ENCODE results near the gene PDIA6.
"Not testable (repeated sequence)": the region's sequence is repeated elsewhere in the genome, so short reads cannot be mapped to it uniquely, and the experiment has no call there.

Gene PDIA6

DNA sequence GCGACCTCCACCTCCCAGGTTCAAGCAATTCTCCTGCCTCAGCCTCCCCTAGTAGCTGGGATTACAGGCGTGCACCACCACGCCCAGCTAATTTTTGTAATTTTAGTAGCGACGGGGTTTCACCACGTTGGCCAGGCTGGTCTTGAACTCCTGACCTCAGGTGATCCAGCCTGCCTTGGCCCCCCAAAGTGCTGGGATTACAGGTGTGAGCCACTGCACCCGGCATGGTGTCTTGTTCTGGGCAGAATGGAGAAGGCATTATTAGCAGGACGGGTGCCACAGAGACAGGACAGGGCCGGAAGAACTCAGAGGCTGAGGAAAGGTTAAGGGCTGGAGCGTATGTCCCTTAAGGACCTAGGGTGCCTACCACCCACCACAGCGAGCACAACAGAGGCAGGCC is 31.8 kb downstream of the PDIA6 start:
- not testable (repeated sequence) for DNase-seq (ENCODE audit: low read depth)

DNA sequence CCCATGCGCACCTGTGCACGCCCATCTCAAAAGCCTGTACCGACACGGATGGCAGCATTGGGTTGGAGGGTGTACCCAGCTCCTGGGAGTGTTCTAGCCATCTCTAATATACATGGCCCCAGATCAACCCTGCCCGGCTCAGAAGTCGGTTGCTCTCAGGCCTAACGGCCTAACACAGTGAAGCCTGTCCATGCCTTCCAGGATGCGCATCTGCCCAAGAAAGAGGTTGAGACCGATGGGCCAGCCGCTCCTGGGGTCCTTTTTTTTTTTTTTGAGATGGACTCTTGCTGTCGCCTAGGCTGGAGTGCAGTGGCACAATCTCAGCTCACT is 32.1 kb downstream of the PDIA6 start:
- DNase-seq (ENCODE audit: low read depth), result no peak

DNA sequence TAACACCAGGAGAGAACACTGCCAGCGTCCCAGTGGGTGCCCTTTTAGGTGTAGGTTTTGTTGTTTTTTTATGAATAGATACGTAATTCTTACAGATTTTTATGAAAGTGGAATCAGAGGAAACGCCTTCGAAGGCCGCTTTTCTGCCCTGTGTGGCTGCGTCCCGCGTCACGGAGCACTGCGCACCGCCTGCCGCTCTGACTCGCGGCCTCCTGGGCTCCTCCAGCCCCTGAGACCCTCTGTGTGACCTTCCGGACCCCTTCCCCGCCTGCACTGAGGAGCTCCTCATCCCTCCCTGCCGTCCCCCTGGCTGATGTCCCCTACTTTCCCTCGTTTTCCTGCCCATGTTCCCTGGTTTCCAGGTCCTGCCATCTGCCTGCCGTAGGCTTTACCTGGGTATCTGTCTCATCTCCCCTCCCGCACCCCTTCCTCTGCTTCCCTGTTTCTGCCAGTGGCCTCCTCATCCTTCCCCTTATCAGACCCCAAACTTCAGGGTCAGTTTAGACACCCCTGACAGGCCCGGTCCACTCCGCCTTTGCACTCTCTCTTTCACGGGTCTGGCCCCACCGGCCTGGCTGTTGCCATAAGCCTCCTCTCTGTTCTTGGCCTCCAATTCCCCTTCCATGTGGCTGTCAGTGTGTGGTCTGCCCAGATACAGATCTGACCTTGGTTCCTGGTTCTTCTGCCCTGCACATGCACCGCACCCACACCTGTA is 32.7 kb downstream of the PDIA6 start:
- no peak for DNase-seq (ENCODE audit: low read depth)

DNA sequence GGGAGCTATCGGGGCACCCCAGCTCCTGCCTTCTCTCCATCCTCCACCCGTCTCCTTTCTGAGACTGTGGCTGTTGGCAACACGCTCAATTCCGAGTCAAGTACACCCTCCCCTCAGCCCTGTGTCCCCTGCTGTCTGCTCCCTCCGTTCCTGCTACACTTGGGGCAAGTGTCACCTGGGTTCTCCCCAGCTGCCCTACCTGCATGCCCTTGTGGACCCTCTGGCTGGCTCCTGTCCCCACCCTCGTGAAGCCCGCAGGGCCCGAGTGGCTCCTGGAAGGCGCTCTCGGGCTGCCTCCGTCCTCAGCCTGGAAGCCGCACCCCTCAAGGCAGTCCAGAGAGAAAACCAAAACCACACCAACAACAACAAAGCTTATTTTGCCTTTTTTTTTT is 33.9 kb downstream of the PDIA6 start:
- DNase-seq (ENCODE audit: low read depth), result no peak

DNA sequence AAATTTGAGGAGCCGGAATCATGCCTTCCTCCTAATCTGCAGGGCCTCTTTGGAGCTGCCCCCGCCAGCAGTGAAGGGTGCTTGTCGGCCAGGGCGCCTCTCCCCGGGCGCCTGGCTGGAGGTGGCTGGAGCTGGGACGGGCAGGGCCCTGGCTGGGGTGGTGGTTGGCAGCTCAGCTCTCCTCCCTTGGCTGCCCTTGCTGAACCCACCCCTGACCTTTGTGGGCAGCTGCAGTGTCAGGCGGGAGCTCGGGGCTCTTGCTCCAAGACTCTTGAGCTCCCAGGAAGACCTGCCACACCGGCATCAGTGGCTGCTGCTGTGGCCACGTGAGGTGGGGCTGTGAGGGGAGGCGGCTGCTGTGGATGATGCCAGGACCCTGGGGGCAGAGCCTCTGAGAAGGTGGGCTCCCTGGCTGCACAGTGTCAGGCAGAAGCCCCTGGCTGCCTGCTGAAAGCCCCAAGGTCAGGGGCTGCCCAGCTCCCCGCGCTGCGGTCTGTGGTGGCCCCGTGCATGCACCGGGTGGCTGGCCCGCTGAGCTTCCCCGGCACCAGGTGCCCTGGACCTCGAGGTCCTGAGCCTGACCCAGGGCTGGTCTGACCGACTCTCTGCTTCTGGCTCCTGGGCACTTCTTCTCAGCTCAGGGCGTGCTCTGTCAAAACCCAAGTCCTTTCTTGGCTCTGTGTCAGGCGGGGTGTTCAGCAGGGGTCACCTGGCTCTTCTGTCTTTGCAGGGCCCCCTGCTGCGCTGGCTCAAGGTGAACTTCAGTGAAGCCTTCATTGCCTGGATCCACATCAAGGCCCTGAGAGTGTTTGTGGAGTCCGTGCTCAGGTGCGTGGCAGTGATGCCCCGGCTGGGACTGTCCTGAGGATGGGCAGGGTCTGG is 34.5 kb downstream of the PDIA6 start:
- DNase-seq (ENCODE audit: low read depth), result no peak

DNA sequence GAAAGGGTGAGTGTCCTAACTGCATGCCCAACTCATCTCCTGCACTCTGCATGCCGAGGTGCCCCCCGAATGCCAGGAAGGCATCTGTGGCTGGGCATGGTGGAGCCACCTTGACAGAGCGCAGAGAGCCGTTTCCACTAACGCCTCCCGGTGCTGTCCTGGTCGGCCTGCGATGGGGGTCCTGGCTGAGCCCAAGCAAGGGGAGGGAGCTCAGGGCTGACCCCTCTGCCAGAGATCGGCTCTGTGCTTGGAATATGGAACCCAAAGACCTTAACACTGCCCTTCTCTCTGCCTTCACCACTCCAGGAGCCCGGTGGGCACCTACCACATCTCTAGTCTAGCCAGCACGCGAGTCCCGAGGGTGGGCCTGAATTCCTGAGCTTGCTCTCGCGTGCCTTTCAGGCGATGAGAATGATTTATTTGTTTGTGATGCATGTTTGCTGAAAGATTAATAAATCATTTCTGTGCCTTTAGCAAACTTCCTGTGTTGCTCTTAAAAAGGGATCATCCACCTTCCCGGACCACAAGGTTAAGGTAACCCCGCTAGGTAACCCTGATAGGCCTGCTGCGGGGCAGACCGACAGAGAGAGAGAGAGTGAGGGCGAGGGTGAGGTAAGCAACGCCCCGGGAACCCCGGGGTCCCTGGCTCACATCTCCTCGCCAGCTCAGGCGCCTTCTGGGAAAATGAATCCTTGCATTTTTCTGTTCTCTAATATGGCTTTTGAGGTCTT is 35.3 kb downstream of the PDIA6 start:
- no peak for DNase-seq (ENCODE audit: low read depth)

DNA sequence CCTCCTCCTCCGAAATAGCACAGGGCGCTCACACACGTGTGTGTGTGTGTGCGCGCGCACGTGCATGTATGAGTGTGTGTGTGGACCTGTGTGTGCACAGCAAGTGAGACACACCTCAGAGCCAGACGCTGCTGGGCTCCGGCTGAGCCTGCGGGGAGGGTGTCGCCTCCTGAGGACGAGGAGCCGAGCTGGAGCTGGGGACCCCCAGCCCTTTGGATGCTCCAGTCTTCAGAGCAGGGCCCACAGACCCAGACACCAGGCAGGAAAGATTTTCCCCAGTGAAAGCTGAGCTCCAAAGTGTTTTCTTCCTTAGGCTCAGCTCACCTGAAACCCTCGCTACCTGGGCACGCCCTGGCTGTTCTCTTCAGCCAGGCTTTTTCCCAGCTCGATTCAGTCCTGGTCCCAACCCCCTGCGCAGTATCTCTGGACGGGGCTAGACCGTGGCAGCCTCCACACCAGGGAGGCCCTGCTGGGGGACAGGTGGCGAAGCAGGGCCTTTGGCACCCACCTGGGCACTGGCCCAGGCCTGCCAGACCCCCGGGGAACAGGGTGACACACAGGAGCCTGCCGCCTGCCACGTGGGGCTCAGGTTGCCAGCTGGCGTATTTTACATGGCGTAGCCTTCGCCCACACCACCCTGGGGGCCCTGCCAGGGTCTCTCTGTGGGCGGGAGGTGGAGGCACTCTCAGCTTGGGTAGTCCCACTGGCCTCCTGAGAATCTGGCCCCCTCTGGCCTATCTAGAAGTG is 36.2 kb downstream of the PDIA6 start:
- DNase-seq (ENCODE audit: low read depth), result no peak

DNA sequence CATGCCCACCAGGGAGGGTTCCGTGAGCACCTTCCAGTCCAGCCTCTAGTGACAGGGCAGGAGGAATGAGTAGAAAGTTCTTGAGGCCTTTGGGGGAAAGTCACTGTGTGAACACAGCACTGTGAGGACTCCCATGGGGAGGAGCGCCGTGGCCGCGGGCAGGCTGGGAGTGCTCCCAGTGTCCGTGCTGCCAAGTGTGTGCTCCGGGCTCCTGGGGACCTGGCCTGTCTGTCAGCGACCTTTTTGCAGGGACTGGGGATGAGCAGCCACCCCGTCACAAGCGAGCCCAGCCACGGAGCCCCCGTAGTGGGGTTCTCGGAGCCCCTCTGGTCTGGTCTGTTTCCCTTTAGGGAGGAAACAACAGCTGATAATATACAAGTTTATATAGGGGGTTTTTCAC is 36.8 kb downstream of the PDIA6 start:
- no peak for DNase-seq (ENCODE audit: low read depth)

DNA sequence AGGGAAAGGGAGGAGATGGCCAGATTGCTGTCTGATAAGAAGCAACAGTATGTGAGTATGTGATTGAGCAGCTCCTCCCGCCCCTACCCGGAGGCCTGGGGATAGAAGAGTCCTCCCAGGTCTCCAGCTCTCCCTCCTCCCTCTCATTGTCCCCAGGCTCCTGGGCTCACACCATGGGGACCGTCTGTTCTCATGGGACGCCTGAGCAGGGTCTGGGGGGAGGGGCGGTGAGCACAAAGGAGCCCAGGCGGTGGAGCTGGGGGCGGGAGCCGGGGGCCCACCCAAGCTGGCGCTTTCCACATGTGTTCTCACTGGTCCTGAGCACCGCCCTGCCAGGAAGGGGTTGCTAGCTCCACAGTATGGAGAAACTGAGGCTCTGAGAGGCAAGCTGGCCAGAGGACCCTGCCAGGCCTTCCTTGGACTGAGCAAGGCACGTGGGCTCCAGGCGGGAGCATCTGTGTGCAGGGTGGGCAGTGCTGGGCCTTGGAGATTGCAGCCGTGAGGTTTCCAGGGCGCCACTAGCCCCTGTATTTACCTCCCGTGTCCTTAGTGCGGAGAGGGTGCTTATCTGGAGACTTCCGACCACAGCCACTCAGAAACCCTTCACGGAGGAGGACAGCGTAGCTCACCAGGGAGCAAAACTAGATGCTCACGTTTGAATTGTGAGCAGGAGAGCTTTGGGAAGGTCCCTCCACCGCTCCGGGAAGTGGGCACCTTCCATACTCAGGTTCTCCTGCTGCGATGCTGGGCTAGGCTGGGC is 37.4 kb downstream of the PDIA6 start:
- DNase-seq (ENCODE audit: low read depth), result no peak

DNA sequence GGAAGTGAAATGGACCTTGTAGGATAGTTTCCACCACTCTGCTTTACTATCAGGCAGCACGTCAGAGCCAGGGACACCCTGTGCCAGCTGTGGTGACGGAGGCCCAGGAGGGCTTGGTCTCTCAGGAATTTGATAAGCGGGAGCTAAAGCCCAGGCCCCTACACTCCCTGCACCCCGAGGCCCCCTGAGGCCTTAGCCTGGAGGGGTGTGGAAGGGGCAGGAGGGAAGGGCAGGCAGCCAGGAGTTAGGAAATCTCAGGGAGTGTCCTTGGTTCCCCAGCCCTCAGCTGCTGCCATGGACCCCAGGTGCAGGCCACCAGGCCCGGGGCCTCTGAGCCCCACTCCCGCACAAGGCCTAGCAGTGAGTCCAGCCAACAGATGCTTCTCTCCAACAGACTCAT is 38.2 kb downstream of the PDIA6 start:
- no peak for DNase-seq (ENCODE audit: low read depth)

DNA sequence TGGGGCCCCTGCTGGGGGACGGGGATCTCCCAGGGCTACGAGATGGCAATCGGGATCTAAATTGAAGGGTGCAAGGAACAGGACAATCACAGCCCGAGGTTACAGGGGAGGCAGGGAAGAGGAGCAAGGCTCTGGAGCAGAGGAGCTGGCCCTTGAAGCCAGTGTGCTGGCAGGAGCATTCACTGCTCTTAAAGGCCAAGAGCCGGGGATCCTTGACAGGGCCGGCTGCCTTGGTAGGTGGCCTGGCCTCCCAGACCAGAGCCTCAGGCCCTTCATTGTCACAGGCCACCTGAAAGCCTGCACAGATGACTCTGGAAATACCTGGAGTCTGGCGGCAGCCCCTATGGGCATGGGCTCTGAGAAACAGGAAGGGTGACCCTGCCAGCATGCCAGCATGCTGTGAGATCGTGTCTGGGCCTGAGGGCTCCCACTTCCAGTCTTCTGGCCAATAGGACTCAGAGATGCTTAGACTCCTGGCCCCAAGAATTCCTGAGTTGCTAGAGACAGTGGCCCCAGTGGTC is 38.7 kb downstream of the PDIA6 start:
- DNase-seq (ENCODE audit: low read depth), result no peak

DNA sequence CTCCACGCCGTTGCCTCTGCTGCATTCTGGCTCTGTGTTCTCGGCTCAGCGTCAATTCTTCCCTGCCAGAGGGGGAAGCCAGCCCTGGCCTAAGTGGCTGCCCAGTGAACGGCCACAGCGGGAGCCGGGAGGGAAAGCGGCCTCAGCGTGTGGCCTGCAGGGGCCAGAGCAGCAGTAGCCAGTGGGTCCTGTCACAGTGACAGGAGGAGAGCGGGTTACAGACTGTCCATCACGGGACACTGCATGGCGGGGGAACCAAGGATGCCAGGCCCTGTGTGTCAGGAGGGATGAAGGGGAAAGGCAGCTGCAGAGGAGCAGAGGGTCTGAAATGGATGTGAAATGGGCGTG is 39.7 kb downstream of the PDIA6 start:
- no peak for DNase-seq (ENCODE audit: low read depth)

DNA sequence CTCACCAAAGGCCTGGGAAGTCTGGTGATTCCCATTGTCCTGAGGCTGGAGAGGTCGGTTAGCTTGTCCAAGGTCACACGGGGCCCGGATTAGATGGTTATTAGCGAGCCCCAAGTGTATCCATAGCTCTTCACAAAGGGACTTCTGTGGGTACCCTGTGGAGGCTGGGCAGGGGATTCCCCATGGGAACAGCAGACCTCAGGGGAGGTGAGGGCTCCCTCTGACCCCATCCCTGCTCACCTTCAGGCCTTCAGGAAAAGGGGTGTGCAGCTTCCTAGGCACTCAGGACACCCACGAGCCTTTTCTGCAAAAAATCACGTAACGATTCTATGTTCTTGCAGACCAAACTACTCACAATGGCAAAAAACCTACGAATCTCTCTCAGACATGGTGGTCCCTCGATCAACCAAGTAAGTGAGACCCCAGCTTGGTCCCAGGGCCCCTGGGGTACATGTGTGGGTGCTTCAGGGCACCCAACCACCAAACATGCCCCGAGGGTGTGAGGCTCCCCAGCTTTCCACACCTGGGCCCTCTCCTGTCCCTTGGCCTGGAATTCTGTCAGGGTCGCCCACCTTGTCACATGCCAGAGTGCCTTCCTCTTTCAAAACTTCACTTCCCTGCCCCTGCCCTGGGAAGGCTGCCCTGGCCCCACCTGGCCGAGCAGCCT is 40.3 kb downstream of the PDIA6 start:
- DNase-seq (ENCODE audit: low read depth), result no peak

DNA sequence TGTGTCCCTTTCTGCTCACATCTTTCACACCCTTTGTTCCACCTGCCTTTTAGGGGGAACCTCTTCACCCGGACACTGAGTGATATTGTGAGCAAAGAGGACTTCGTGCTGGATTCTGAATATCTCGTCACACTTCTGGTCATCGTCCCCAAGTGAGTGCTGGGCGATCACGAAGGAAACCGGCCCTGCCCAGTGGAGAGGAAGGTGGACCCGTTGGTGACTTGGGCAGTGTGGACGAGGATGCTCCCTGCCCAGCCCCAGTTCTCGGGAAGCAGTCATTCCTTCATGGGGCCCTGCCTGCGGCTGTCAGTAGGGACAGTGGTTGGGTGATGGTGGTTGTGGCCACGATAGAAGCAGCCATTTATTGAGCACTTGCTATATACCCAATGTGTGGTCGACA is 40.8 kb downstream of the PDIA6 start:
- no peak for DNase-seq (ENCODE audit: low read depth)

DNA sequence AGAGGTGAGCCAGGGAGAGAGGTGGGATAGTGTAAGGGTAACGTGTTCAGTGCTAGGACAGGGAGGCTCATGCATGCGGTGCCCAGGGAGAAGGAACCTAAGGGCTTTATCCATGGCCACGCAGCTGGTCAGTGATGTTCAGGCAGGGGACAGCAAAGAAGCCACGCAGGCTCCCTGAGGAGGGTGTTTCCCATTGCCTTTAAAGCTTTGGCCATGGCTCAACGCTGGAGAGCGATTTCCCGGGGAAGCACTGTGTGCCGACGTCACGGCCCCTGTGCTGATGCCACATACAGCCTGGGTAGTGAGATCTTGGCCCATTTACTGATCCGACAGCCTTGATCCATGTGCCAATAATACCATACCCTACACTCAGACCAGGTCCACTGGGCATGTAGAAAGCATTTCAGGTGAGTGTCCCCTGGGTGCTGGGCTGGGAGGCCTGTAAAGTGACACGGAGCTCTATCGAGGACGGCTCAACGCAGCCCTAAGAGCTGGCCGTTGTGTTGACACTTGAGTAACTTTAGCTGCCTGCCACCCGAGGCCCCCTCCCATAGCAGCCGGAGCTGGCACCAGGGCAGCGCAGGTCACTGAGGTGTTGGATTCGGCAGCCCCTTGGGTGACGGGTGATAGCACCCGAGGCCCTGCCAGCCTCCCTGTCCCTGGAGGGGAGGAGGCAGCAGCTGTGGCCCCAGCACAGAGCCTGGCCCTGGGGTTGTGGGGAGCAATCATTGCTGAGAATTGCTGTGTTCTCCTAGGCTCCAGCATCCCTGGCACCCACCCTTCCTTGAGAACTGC is 41.4 kb downstream of the PDIA6 start:
- DNase-seq (ENCODE audit: low read depth), result no peak

DNA sequence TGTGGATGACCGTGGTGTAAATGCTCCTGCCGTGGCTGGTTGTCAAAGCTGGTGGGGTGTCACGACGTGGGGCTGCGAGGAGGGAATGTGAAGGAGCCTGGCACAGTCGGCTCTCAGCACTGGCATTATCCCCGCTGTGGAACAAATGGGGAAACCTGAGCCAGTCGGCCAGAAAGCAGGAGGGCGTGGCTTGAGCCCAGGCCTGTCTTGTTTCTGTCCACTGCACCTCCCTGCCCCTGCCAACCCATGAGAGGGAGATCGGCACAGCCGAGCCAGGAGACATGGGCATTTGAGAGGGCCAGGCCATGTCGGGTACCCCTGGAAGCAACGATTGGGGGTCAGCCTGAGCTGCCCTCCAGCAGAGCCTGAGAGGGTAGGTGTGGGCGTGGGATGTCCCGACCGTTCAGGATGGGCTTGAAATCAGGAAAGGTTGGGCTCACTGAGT is 44.5 kb downstream of the PDIA6 start:
- DNase-seq (ENCODE audit: low read depth), result no peak

DNA sequence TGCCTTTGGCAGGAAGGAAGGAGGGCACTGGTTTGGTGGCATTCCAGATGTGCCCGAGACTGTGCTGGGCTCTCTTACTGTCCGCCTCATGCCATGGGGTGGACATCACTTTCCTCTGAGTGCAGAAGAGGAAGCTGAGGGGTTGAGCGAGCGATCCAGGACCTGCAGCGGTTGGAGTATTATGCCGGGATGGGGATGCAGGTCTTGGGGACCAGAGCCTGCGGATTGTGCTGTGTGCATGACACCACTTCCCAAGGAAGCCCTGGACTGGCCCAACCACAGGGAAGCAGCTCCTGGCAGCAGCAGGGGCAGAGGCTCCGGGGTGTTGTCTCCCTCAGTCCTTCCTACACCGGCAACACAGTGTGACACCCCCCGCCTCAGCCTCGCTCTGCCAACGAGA is 46.7 kb downstream of the PDIA6 start:
- DNase-seq (ENCODE audit: low read depth), result no peak

DNA sequence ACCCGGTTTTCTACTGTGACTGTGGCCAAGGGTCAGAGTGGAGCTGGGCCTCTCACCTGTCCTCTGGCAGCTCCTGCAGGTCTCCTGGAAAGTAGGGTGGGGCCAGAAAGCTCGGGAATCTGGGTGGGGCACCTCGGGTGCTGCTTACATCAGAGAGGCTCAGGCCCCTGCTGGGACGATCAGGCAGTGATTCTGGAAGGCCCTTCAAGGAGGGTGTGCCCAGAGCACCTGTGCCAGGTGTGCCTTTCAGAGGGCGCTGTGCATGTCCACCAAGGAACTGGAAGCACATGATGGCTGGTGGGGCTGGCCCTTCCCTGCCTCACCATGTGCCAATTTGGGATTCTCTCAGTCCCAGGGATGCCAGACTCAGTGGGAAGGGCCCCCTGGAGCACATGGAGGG is 47.1 kb downstream of the PDIA6 start:
- DNase-seq (ENCODE audit: low read depth), result no peak

DNA sequence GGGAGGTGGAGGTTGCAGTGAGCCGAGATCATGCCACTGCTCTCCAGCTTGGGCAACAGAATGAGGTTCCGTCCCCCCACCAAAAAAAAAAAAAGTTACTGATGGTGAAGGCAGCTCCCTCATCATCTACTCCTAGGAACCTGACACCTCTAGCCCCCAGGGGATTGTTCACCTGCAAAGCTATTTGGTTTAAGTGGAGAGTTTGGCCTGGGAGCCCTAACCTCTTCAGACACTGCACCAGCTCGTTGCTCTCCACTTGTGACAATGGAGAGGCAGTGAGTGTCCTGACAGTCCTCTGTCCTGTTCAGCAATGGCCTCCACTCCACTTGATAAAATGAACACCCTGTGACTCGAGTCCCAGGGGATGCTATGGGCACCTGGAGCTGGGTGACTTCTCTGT is 47.7 kb downstream of the PDIA6 start:
- no peak for DNase-seq (ENCODE audit: low read depth)
